ENCODE measurements around the gene HPCAL1.

DNA sequence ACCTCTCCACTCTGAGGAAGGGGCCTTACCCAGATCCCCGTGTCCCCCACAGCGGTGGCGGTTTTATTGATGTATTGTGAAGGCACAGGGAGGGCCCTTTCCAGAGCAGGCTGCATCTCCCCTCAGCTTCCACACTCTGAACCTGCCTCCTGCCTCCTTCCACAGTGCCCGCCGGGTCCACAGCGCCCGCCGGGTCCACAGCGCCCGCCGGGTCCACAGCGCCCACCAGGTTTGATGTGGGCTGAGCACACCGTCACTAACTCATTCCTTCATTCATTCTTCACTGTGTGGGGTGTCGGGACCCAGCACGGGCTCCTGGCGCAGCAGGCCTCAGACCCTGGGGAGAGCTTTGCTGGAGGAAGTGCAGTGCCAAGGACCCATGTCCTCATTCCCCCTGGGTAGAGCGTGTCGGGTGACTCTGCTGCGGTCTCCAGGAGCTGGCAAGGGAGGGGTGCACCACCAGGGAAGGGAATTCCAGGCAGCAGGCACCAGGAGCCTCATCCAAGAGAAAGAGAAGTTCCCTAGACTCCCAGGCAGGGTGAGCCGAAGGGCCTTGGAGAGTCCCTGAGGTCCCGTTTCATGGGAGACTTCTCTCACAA is 57.1 kb downstream of the HPCAL1 start:
- TF ChIP-seq, protein P1, sequence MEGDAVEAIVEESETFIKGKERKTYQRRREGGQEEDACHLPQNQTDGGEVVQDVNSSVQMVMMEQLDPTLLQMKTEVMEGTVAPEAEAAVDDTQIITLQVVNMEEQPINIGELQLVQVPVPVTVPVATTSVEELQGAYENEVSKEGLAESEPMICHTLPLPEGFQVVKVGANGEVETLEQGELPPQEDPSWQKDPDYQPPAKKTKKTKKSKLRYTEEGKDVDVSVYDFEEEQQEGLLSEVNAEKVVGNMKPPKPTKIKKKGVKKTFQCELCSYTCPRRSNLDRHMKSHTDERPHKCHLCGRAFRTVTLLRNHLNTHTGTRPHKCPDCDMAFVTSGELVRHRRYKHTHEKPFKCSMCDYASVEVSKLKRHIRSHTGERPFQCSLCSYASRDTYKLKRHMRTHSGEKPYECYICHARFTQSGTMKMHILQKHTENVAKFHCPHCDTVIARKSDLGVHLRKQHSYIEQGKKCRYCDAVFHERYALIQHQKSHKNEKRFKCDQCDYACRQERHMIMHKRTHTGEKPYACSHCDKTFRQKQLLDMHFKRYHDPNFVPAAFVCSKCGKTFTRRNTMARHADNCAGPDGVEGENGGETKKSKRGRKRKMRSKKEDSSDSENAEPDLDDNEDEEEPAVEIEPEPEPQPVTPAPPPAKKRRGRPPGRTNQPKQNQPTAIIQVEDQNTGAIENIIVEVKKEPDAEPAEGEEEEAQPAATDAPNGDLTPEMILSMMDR (IDR thresholded peaks at IDR 0.05; ENCODE audit: insufficient read depth, low read length, poor library complexity, severe bottlenecking) = no peak
- no peak for TF ChIP-seq EZH2phosphoT487 (conservative IDR thresholded peaks at IDR 0.05; ENCODE audit: low read length)

Measured in SU-DHL-6 (cell line).